Lower lobe of right lung (tissue), 2 donors: ENCODE measurements around the gene MPZL1. TPM values are rescaled to one million over a fixed set of nuclear protein-coding genes. Genes with fewer than 3 reads are reported as not detected.

ENCODE experiments used
- ATAC-seq, 2 donors: fragments of 200-7000 bp; cut with Tn5 transposase; one replicate each; pipeline ENCODE4 v1.9.1; 2020 to 2022; ENCODE audit warnings: mild to moderate bottlenecking in 2 of 2, moderate library complexity in 2 of 2
- DNase-seq: peaks from one replicate; pipeline ENCODE4 v3.0.0-alpha.2; 2020
- H3K27ac ChIP-seq: fragments of 200-600 bp; one replicate; pipeline ENCODE4 v1.8.0; 2022
- H3K27me3 ChIP-seq: fragments of 200-600 bp; one replicate; pipeline ENCODE4 v1.8.0; 2022; ENCODE audit warnings: low read depth
- H3K36me3 ChIP-seq: fragments of 200-600 bp; one replicate; pipeline ENCODE4 v1.8.0; 2022; ENCODE audit warnings: mild to moderate bottlenecking
- H3K4me1 ChIP-seq: fragments of 200-600 bp; one replicate; pipeline ENCODE4 v1.8.0; 2022
- H3K4me3 ChIP-seq: fragments of 200-600 bp; one replicate; pipeline ENCODE4 v1.8.0; 2022; ENCODE audit warnings: mild to moderate bottlenecking
- H3K9me3 ChIP-seq: fragments of 200-600 bp; one replicate; pipeline ENCODE4 v1.8.0; 2022
- CTCF ChIP-seq: fragments of 200-600 bp; IDR thresholded peaks from one replicate; pipeline ENCODE4 v1.8.0; 2022; ENCODE audit warnings: antibody characterized with exemption, mild to moderate bottlenecking
- intact Hi-C: fragments of 100-400 bp; cut with DNase I; formaldehyde crosslinking; loops from one replicate; pipeline ENCODE4 v1.11.0; 2022
- total RNA-seq: library from RNA; stranded (reverse); fragmentation: NEBNext Ultra II Directional; extraction: Animal tissue kit (Norgen Biotek cat#: 25700); gene quantifications from one replicate; pipeline ENCODE4 v1.2.1, GENCODE V29; 2021
- donor health status: DM: no; HTN: yes; CAD: no; lungs with severe emphysema.

Gene MPZL1
- total RNA-seq, 1 donor from 2014 or later = 85.9 TPM

GRCh38 chr1:167781558-167781957 is 59.8 kb downstream of the MPZL1 start:
- Histone ChIP-seq H3K4me1 (no peaks in the 10 kb centered on the region), H3K27ac (no peak overlapping the region), H3K9me3 (no peaks in the 10 kb centered on the region), H3K36me3 (peaks cover 12% of the 10 kb centered on the region), H3K27me3 (no peaks in the 10 kb centered on the region), H3K4me3 (no peak overlapping the region)
- intact Hi-C loops = no loop called here
- TF ChIP-seq CTCF = no peak
- DNase-seq (no peak), ATAC-seq (no peak)

- no peaks in the 10 kb centered on the region for H3K9me3 ChIP-seq
- no peak for TF ChIP-seq CTCF
These were observed 61.2 kb downstream of the MPZL1 start for GRCh38 chr1:167782946-167783345.

GRCh38 chr1:167784876-167785550 is 63.2 kb downstream of the MPZL1 start:
- Histone ChIP-seq H3K4me3 (no peak overlapping the region), H3K36me3 (peaks cover 33% of the 10 kb centered on the region), H3K27me3 (no peaks in the 10 kb centered on the region), H3K4me1 (no peaks in the 10 kb centered on the region), H3K27ac (no peak overlapping the region), H3K9me3 (no peaks in the 10 kb centered on the region)
- ATAC-seq (no peak), DNase-seq (no peak)
- no peak for TF ChIP-seq CTCF
- intact Hi-C loops = no loop called here

More at GRCh38 chr1:167782946-167783345, 61.2 kb downstream of the MPZL1 start:
- Histone ChIP-seq H3K4me3 (no peak overlapping the region), H3K36me3 (peaks cover 15% of the 10 kb centered on the region), H3K27me3 (no peaks in the 10 kb centered on the region), H3K27ac (no peak overlapping the region), H3K4me1 (no peaks in the 10 kb centered on the region)
- no peak for ATAC-seq
- no peak for DNase-seq
- intact Hi-C loops = no loop called here

GRCh38 chr1:167786502-167786901 is 64.7 kb downstream of the MPZL1 start:
- Histone ChIP-seq H3K27me3 (no peaks in the 10 kb centered on the region), H3K9me3 (no peaks in the 10 kb centered on the region), H3K27ac (no peak overlapping the region), H3K4me1 (peaks cover 2% of the 10 kb centered on the region), H3K36me3 (peaks cover 38% of the 10 kb centered on the region), H3K4me3 (no peak overlapping the region)
- TF ChIP-seq CTCF = no peak
- intact Hi-C loops = no loop called here
- ATAC-seq = peak; percentile 63 to 75
- DNase-seq = no peak

GRCh38 chr1:167789501-167789900 is 67.7 kb downstream of the MPZL1 start:
- Histone ChIP-seq H3K4me3 (no peak overlapping the region), H3K27ac (no peak overlapping the region), H3K27me3 (no peaks in the 10 kb centered on the region), H3K9me3 (no peaks in the 10 kb centered on the region), H3K36me3 (peaks cover 38% of the 10 kb centered on the region), H3K4me1 (peaks cover 11% of the 10 kb centered on the region)
- DNase-seq (no peak), ATAC-seq (no peak)
- intact Hi-C loops = no loop called here
- no peak for TF ChIP-seq CTCF
